Fibroblast of lung (primary cell): ENCODE data around the gene EFEMP1. TPM values are rescaled to one million over a fixed set of nuclear protein-coding genes. Genes with fewer than 3 reads are reported as not detected.

Source experiments
- DNase-seq, 2 donors: peaks; one replicate each; pipeline versions ENCODE4 v3.0.0 to v3.0.0-alpha.2; 2010; ENCODE audit warnings: low read depth in 2 of 2
- H2AFZ ChIP-seq: 2 replicates; pipeline ENCODE4 v1.5.1; 2012; ENCODE audit warnings: low read length, control low read depth, inconsistent platforms
- H3K27ac ChIP-seq: 2 replicates; pipeline ENCODE4 v1.5.1; 2011; ENCODE audit warnings: low read length, control low read depth; ENCODE audit not compliant: insufficient read depth
- H3K27me3 ChIP-seq: 2 replicates; pipeline ENCODE4 v1.5.1; 2011; ENCODE audit warnings: mild to moderate bottlenecking, low read length; ENCODE audit not compliant: control insufficient read depth, insufficient read depth
- H3K36me3 ChIP-seq: 2 replicates; pipeline ENCODE4 v1.5.1; 2011; ENCODE audit warnings: low read length; ENCODE audit not compliant: control insufficient read depth, insufficient read depth
- H3K4me1 ChIP-seq: 2 replicates; pipeline ENCODE4 v1.5.1; 2011; ENCODE audit warnings: low read length; ENCODE audit not compliant: control insufficient read depth, insufficient read depth; ENCODE audit errors: extremely low read depth
- H3K4me2 ChIP-seq: 2 replicates; pipeline ENCODE4 v1.5.1; 2011; ENCODE audit warnings: low read length, control low read depth; ENCODE audit not compliant: insufficient read depth; ENCODE audit errors: extremely low read depth
- H3K4me3 ChIP-seq, 4 experiments: fragments of 200-600 bp in 1 of 4; sonication (generic) in 1 of 4; replicated peaks in 1 of 4; 2 replicates each; pipeline ENCODE4 v1.5.1; 2011 to 2016; ENCODE audit warnings: low read length in 4 of 4, low read depth in 3 of 4, mild to moderate bottlenecking in 3 of 4, control low read depth in 2 of 4, inconsistent platforms in 1 of 4, mixed read lengths in 1 of 4; ENCODE audit not compliant: insufficient read depth in 1 of 4; ENCODE audit errors: control extremely low read depth in 1 of 4
- H3K79me2 ChIP-seq: 2 replicates; pipeline ENCODE4 v1.5.1; 2012; ENCODE audit warnings: mild to moderate bottlenecking, low read length, inconsistent platforms; ENCODE audit not compliant: control insufficient read depth, insufficient read depth
- H3K9ac ChIP-seq: 2 replicates; pipeline ENCODE4 v1.5.1; 2011; ENCODE audit warnings: mild to moderate bottlenecking, low read length, control low read depth; ENCODE audit not compliant: insufficient read depth
- H3K9me3 ChIP-seq: 2 replicates; pipeline ENCODE4 v1.5.1; 2012; ENCODE audit warnings: low read depth, low read length; ENCODE audit not compliant: control insufficient read depth, insufficient read depth
- H4K20me1 ChIP-seq: 2 replicates; pipeline ENCODE4 v1.5.1; 2011; ENCODE audit warnings: low read length; ENCODE audit not compliant: control insufficient read depth, insufficient read depth; ENCODE audit errors: extremely low read depth
- EZH2 ChIP-seq: IDR thresholded peaks from 2 replicates; pipeline ENCODE4 v1.5.1; 2012; ENCODE audit warnings: low read length, control low read depth, mild to moderate bottlenecking; ENCODE audit errors: missing control alignments
- polyA plus RNA-seq, 2 donors: library from polyadenylated mRNA; depleted of rRNA in 1 of 2; stranded (reverse) in 1 of 2; unstranded in 1 of 2; fragments of >200 nt; gene quantifications; 2 replicates each; pipeline ENCODE4 v1.2.1, GENCODE V29; 2011 to 2012; ENCODE audit warnings: missing spikeins in 1 of 2
- total RNA-seq: library from RNA; depleted of rRNA; stranded (reverse); fragments of >200 nt; gene quantifications from 2 replicates; pipeline ENCODE4 v1.2.1, GENCODE V29; 2014
- TF ChIP-seq, protein P1 (sequence below), 2 donors: IDR thresholded peaks in 1 of 2; conservative IDR thresholded peaks in 1 of 2; 1 replicate in 1 of 2; 2 replicates in 1 of 2; pipeline ENCODE4 v1.5.1; 2011 to 2012; ENCODE audit warnings: low read length in 2 of 2, control low read depth in 1 of 2, inconsistent platforms in 1 of 2, low read depth in 1 of 2, mild to moderate bottlenecking in 1 of 2

EFEMP1 gene
- total and polyA plus RNA-seq, 2 donors (not counting 1 experiment from before 2014, with no cell fraction given), result 467 to 724 TPM

DNA sequence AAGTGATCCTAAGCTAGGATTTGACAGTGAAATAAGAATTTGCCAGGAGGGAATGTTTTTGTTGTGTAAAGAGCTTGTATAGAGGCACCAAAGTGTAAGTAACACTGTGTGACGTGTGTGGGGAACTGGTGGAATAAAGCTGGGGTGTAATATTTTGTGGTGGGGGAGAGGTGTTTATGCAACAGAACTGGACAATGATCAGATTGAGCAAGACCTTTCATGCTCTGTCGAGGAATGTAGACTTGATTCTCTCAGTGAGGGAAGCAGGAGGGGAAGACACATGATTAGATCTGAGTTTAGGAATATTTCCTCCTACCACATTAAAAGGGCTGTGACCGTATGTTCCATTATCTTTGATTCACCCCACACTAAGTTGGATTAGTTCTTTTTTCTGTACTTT is 43.6 kb downstream of the EFEMP1 start:
- H3K4me3 ChIP-seq, result no peak overlapping the region
- no peaks in the 10 kb centered on the region for H3K36me3 ChIP-seq
- no peaks in the 10 kb centered on the region for H3K9me3 ChIP-seq
- peak; percentile 58 to 83 for DNase-seq
- H4K20me1 ChIP-seq, result no peaks in the 10 kb centered on the region
- no peak overlapping the region for H2AFZ ChIP-seq
- H3K27ac ChIP-seq, result peak overlapping the region; percentile 38
- H3K9ac ChIP-seq, result no peak overlapping the region
- no peaks in the 10 kb centered on the region for H3K79me2 ChIP-seq
- no peak overlapping the region for H3K4me2 ChIP-seq
- peaks cover 16% of the 10 kb centered on the region for H3K4me1 ChIP-seq
- TF ChIP-seq, protein P1, sequence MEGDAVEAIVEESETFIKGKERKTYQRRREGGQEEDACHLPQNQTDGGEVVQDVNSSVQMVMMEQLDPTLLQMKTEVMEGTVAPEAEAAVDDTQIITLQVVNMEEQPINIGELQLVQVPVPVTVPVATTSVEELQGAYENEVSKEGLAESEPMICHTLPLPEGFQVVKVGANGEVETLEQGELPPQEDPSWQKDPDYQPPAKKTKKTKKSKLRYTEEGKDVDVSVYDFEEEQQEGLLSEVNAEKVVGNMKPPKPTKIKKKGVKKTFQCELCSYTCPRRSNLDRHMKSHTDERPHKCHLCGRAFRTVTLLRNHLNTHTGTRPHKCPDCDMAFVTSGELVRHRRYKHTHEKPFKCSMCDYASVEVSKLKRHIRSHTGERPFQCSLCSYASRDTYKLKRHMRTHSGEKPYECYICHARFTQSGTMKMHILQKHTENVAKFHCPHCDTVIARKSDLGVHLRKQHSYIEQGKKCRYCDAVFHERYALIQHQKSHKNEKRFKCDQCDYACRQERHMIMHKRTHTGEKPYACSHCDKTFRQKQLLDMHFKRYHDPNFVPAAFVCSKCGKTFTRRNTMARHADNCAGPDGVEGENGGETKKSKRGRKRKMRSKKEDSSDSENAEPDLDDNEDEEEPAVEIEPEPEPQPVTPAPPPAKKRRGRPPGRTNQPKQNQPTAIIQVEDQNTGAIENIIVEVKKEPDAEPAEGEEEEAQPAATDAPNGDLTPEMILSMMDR (conservative IDR thresholded peaks at IDR 0.05 in 1 of 2, IDR thresholded peaks at IDR 0.05 in 1 of 2; ENCODE audit: low read depth in 1 of 2, low read length in 2 of 2), result no peak
- TF ChIP-seq EZH2, result no peak
- no peaks in the 10 kb centered on the region for H3K27me3 ChIP-seq

DNA sequence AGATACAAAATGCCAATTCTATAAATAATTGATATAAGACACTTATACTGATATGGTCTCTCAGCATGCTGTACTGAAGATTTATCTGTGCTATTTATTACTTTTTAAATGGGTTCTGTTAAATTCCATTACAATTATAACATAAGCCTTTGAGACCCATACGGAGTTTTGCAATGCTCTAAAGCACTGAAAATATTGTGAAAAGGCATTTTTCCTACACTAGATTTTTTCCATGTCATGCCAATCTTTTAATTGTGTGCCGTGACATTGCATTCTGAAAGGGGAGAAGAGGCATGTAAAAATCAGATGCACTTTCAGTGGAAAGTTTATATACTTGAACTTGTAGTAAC is 46.5 kb downstream of the EFEMP1 start:
- Histone ChIP-seq H3K4me1 (peaks cover 9% of the 10 kb centered on the region), H3K27ac (no peak overlapping the region), H3K9me3 (no peaks in the 10 kb centered on the region), H2AFZ (no peak overlapping the region), H3K4me2 (no peak overlapping the region), H3K79me2 (no peaks in the 10 kb centered on the region), H3K9ac (no peak overlapping the region), H3K4me3 (no peak overlapping the region), H4K20me1 (no peaks in the 10 kb centered on the region), H3K36me3 (peaks cover 2% of the 10 kb centered on the region), H3K27me3 (no peaks in the 10 kb centered on the region)
- no peak for DNase-seq
- TF ChIP-seq EZH2, result no peak
- TF ChIP-seq, protein P1 (conservative IDR thresholded peaks at IDR 0.05 in 1 of 2, IDR thresholded peaks at IDR 0.05 in 1 of 2; ENCODE audit: low read depth in 1 of 2, low read length in 2 of 2), result no peak

DNA sequence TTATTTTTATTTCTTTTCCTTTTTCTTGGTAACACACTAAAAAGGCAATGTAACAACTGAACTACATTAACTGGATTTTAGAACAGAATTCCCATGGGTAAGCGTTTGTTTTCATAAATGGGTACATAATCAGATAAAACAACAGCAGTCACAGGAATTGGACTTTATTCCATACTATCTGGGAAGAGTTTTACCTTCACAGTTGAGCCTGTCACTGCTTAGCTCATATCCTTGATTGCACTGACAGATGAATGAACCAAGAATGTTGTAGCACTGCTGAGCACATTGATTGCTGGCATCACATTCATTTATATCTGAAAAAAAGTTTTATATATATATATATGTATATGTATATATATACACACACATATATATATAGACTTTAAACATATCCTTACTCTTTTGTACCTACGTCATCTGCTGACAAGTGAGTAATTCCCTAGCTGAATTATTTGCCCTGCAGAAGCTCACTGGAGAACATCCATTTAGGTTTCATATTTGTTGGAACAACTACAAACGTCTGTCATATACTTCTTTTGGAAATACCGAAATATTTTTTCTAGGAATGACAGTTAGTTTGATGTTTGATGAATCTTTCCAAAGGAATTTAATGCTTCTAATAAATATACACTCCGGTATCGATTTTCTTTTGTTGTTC is 47.0 kb downstream of the EFEMP1 start:
- no peaks in the 10 kb centered on the region for H4K20me1 ChIP-seq
- H3K9me3 ChIP-seq, result no peaks in the 10 kb centered on the region
- no peak overlapping the region for H3K4me3 ChIP-seq
- peaks cover 2% of the 10 kb centered on the region for H3K36me3 ChIP-seq
- H3K79me2 ChIP-seq, result no peaks in the 10 kb centered on the region
- TF ChIP-seq, protein P1 (conservative IDR thresholded peaks at IDR 0.05 in 1 of 2, IDR thresholded peaks at IDR 0.05 in 1 of 2; ENCODE audit: low read depth in 1 of 2, low read length in 2 of 2), result no peak
- no peak for TF ChIP-seq EZH2
- H3K27ac ChIP-seq, result peak overlapping the region; percentile 42
- H2AFZ ChIP-seq, result no peak overlapping the region
- no peak for DNase-seq
- peaks cover 9% of the 10 kb centered on the region for H3K4me1 ChIP-seq
- H3K9ac ChIP-seq, result no peak overlapping the region
- H3K27me3 ChIP-seq, result no peaks in the 10 kb centered on the region
- H3K4me2 ChIP-seq, result no peak overlapping the region
